Measurements from ENCODE around the gene ZDHHC11. TPM values are rescaled to one million over a fixed set of nuclear protein-coding genes. Genes with fewer than 3 reads are reported as not detected.

ZDHHC11 gene
- total RNA-seq, result 1 to 10 TPM; 7.7 to 8.7 TPM

DNA sequence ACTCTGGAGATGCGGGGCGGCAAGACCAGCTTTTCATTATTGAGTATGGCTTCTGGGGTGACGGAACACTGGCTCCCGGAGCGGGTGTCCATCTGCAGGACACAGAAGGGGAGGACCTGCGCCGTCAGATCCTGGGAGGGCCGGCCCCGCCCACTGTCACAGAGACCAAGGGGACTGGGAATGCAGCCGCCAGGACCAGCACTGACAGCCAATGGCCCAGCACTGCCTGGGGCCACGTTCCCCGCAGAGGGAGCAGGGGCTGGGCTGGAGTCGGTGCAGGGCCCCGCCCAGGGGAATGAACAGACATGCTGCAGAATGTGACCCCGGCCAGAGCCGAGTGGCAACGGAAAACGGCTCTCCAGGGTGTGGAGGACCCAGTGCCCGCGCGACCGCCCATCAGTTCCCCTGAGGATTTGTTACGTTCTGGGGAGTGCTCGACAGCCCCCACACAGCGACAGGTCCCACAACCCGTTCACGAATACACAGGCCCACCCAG, at the start of gene ZDHHC11:
Gene ZDHHC11, minus strand, starts transcription at position 476 of the 496 bp plus-strand sequence. Its CDS starts 384 bp downstream, at position 92.

DNA sequence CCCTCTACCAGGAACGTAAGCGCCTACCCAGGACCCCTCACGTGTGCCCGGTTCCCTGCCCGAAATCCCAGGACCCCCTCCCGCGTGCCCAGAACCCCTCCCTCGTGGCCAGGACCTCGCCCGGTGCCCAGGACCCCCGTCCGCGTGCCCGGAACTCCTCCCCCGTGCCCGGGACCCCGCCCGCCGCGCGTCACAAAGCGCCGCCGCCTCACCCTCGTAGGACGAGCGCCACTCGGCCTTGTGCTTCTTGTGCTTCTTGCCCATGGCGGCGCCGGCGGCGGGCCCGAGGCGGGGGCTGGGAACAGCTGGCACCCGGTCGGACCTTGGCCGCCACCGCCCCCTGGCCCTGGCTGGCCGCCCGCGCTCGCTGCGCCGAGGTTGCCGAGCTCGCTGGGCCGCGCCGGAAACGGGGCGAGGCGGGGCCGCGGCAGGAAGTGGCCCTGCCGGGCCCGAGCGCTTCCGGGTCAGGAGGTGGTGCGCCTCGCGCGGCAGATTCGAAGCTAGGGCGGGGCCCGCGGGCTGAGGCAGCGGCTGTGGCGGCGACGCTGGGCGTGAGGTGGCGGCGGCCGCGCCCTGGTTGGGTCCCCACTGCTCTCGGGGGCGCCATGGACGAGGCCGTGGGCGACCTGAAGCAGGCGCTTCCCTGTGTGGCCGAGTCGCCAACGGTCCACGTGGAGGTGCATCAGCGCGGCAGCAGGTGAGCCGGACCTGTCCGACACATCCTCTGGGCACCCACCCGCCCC, 41.8 kb upstream of the ZDHHC11 start, which contains the start of the genes BRD9 and TRIP13:
Gene BRD9, minus strand, starts transcription at position 408 of the 743 bp plus-strand sequence. Its CDS starts 144 bp downstream, at position 264.
Gene TRIP13, plus strand, starts transcription at position 491 of the 743 bp plus-strand sequence. Its CDS starts 115 bp downstream, at position 606.

DNA sequence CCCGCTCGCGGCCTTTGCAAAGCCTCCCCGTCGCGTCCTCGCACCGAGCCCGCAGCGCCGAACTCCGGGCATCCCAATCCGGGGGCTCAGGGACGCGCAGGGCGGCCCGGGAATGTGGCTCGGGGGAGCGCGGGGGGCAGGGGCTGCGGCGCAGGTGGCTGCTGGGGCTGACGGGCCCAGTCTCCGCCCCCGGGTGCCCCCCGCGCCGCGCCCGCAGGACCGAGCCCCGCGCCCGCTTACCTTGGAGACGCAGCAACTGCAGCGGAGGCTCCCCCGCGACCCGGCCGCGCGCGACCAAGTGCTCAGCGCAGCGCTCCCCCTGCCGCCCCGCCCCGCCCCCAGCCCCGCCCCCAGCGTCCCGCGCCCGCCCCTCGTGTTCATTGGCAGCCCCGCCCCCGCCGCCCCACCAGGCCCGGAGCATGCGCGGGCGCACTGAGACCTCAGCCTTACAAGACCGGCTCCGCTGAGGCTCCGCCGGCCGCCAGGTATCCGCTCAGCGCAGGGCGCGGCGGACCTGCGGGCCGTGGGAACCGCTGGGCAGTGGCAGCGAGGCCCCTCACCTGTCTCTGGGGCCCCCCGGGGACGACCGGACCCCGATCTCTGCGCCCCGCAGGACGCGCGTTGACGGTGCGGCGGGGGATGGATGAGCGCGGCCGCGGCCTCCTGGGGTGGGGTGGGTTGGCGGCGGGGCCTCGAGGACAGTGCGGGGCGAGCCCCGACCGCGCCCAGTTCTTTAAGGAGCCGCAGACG, 66.2 kb downstream of the ZDHHC11 start, which contains the start of gene ZDHHC11B:
Gene ZDHHC11B, minus strand, starts transcription at position 302 of the 750 bp plus-strand sequence. CDS start 17,810 bp downstream, outside the sequence.

Other genes starting within 250 kb of the ZDHHC11 start
- 10 to 100 TPM; 22.5 to 23.2 TPM for gene CEP72, start 238.6 kb downstream of the ZDHHC11 start, total RNA-seq
- under 1 TPM; 0.05 TPM for gene TPPP, start 157.6 kb downstream of the ZDHHC11 start, total RNA-seq
- under 1 TPM in 1 of 2 experiments, not detected in 1; 0.24 TPM for gene ZDHHC11B, start 66.3 kb downstream of the ZDHHC11 start, total RNA-seq
- 10 to 100 TPM; 53.9 to 56.5 TPM for gene BRD9, start 41.8 kb upstream of the ZDHHC11 start, total RNA-seq
- gene TRIP13, start 41.9 kb upstream of the ZDHHC11 start, total RNA-seq, result 10 to 100 TPM; 19.6 to 20.1 TPM
- 1 to 10 TPM; 2.9 to 4.9 TPM for gene NKD2, start 157.8 kb upstream of the ZDHHC11 start, total RNA-seq